ENCODE measurements around the gene ADGRB2. TPM values are rescaled to one million over a fixed set of nuclear protein-coding genes. Genes with fewer than 3 reads are reported as not detected.

Gene ADGRB2
- total RNA-seq, 6 experiments from 2014 or later = 0.06 TPM; not detected in 4

DNA sequence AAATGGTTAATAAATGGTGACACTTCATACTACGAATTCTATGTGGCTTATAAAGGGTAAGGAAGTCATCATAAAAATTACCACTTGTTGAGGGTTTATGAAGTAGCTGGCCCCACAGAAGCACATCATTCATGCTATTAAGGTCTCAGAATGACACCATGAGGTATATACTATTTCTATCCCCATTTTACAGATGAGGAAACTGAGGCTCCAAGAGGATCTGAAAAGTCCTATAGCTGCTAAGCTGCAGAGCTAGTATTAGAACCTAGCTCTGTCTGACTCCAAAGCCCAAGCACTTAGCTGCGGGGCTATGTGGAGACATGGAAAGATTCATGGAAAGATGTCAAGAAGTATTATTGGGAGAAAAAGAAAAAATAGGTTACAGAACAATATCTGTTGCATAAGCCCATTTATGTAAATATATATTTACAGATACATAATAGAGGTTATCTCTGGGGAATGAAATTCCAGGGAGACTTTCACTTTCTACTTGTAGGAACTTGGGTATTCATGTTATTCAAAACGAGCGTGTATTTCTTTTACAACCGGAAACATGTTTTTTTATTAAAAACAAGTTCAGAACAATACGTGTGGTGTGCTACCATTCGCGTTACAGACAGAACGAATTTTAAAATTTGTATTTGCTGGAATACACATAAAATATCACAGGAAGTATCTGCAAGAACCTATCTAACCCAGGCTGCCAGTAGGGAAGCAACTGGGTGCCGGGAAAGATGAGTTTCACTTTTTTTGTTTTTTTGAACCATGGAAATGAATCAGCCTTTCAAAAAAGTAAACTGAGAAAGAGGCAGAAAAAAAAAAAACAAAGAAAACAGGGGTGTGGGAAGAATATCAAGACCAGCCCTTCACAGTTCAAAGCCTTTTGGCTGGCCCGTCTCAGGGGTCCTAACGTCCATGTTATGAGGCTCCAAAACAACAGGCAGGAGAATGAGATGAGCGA, 38.3 kb upstream of the ADGRB2 start:
- no peaks in the 10 kb centered on the region for H3K27me3 ChIP-seq
- no peaks in the 10 kb centered on the region for H3K9me3 ChIP-seq
- H3K4me3 ChIP-seq = peak overlapping the region in 1 of 3 donors; percentile 1
- no peaks in the 10 kb centered on the region for H3K36me3 ChIP-seq
- no peak overlapping the region for H3K27ac ChIP-seq
- no peaks in the 10 kb centered on the region for H3K4me1 ChIP-seq
- intact Hi-C loops (cut with DNase I) = no loop called here
- TF ChIP-seq, protein P1, sequence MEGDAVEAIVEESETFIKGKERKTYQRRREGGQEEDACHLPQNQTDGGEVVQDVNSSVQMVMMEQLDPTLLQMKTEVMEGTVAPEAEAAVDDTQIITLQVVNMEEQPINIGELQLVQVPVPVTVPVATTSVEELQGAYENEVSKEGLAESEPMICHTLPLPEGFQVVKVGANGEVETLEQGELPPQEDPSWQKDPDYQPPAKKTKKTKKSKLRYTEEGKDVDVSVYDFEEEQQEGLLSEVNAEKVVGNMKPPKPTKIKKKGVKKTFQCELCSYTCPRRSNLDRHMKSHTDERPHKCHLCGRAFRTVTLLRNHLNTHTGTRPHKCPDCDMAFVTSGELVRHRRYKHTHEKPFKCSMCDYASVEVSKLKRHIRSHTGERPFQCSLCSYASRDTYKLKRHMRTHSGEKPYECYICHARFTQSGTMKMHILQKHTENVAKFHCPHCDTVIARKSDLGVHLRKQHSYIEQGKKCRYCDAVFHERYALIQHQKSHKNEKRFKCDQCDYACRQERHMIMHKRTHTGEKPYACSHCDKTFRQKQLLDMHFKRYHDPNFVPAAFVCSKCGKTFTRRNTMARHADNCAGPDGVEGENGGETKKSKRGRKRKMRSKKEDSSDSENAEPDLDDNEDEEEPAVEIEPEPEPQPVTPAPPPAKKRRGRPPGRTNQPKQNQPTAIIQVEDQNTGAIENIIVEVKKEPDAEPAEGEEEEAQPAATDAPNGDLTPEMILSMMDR (IDR thresholded peaks at IDR 0.05) = no peak
- no peak for TF ChIP-seq POLR2A (IDR thresholded peaks at IDR 0.05)
- ATAC-seq (no peak), DNase-seq (no peak)
- WGBS (ENCODE audit: insufficient coverage, low coverage, low lambda C conversion rate, missing lambda C conversion rate) = 38% methylated on average over 13 of the region's 13 CpGs

DNA sequence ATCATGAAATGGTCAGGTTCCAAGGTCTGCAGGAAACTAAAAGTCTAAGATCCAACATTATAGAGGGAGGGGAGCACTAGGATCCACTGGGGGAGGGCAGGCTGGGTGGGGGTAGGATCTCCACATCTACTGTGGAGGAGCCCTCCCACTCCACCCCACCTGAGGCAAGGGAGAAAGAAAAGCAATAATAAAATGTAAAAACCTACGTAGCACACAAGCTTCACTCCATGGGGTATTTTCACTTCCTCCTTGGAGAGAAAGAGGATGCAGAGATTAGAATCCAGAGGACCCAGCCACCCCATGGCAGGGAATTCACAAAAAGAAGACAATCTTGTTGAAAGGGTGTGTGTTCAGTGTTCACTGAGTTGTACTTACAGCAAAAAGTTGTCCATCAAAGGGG, 37.3 kb upstream of the ADGRB2 start:
- no peak for DNase-seq
- TF ChIP-seq, protein P1 (IDR thresholded peaks at IDR 0.05) = no peak
- no peak for TF ChIP-seq POLR2A (IDR thresholded peaks at IDR 0.05)
- Histone ChIP-seq H3K27me3 (no peaks in the 10 kb centered on the region), H3K9me3 (no peaks in the 10 kb centered on the region), H3K4me3 (no peak overlapping the region), H3K27ac (no peak overlapping the region), H3K36me3 (no peaks in the 10 kb centered on the region), H3K4me1 (no peaks in the 10 kb centered on the region)
- intact Hi-C loops (cut with DNase I) = no loop called here
- 57% methylated on average over 1 of the region's 1 CpG for WGBS (ENCODE audit: insufficient coverage, low coverage, low lambda C conversion rate, missing lambda C conversion rate)
- ATAC-seq = no peak

DNA sequence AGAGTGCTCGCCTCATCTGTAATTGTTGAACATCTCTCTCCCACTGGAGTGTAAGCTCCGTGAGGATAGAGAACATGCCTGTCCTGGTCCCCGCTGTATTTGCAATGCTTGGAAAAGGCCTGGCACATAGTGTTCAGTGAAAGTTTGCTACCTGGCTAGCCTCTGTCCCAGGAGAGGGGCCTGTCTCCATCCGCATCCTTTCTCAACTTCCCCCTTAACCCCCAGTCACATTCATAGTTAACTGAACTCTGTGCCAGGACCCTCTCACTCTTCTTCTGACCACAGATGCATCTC, 36.5 kb upstream of the ADGRB2 start:
- Histone ChIP-seq H3K4me1 (no peaks in the 10 kb centered on the region), H3K9me3 (no peaks in the 10 kb centered on the region), H3K4me3 (no peak overlapping the region), H3K27ac (no peak overlapping the region), H3K36me3 (no peaks in the 10 kb centered on the region), H3K27me3 (no peaks in the 10 kb centered on the region)
- no peak for ATAC-seq
- TF ChIP-seq, protein P1 (IDR thresholded peaks at IDR 0.05) = no peak
- TF ChIP-seq POLR2A (IDR thresholded peaks at IDR 0.05) = no peak
- 67% methylated on average over 1 of the region's 4 CpGs for WGBS (ENCODE audit: insufficient coverage, low coverage, low lambda C conversion rate, missing lambda C conversion rate)
- no peak for DNase-seq
- intact Hi-C loops (cut with DNase I) = no loop called here

DNA sequence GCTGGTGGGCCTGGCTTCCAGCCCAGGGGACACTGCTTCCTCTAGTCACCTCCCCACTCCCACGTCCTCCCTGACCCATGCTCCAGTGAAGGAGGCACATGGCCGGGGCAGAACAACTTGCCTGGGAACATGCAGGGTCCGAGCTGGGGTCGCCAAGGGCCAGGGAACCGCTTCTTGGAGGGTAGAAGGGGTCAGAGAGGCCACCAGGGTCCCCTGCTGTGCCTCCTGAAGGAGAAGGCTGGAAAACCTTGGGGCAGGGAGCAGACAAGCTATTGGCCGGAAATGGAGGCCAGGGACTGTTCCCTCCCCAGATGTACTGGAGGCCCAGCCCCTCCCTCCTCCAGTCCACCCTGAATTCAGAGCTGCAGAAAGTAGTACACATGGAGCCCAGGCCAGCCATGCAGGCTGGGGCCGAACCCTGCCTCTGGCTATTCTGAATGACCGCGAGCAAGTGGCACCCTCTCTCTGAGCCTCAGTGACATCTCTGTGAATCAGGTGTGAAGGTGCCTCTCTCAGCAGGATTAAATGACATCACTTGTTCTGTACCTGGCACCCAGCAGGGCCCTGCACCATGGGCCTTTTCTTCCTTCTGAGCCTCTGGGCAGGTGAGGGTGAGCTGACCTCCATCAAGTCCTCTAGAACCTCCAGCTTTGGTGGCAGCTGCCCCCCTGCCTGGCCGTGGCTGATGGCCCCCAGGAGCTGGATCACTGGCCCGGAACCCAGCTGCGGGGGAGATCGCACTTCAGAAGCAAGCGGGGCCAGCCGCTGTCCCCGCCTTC, 35.9 kb upstream of the ADGRB2 start:
- Histone ChIP-seq H3K36me3 (no peaks in the 10 kb centered on the region), H3K27ac (no peak overlapping the region), H3K4me1 (no peaks in the 10 kb centered on the region), H3K9me3 (no peaks in the 10 kb centered on the region), H3K4me3 (no peak overlapping the region), H3K27me3 (no peaks in the 10 kb centered on the region)
- intact Hi-C loops (cut with DNase I) = no loop called here
- 75% methylated on average over 2 of the region's 16 CpGs for WGBS (ENCODE audit: insufficient coverage, low coverage, low lambda C conversion rate, missing lambda C conversion rate)
- DNase-seq (peak in 1 of 3 donors; percentile 32), ATAC-seq (no peak)
- TF ChIP-seq, protein P1 (IDR thresholded peaks at IDR 0.05) = no peak
- TF ChIP-seq POLR2A (IDR thresholded peaks at IDR 0.05) = no peak
